HG02610 (cell line): ENCODE measurements around the gene SOX30.
"Not testable (repeated sequence)": the region's sequence is repeated elsewhere in the genome, so short reads cannot be mapped to it uniquely, and the experiment has no call there.

Source experiments
- ATAC-seq: cut with Tn5 transposase; IDR thresholded peaks from one replicate; pipeline ENCODE4 v1.9.1; 2021; ENCODE audit warnings: mild to moderate bottlenecking, moderate library complexity; ENCODE audit not compliant: unreplicated experiment

The SOX30 gene

GRCh38 chr5:157652377-157652692, at the start of gene SOX30:
Gene SOX30 (minus strand): TSS chr5:157652438. CDS start chr5:157652078, 360 bp downstream.
- ATAC-seq = no peak

DNA sequence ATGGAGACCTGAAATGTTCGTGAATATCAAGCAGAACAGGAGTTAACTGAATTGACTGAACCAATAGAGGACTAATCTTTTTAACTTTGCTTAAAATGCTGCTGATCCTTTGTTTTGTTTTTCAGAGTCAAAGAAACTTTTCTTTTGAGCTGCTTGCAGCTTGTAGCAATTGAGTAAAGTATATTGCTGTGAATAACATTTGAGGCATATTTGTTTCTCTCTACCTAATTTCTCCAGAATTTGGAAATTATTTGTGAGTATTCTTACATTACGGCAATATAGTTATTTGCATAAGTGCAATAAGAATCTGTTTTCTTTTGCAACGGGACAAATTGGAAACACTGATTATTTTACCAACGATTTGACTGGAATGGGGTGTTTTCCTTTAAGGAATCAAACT, 46.4 kb upstream of the SOX30 start:
- not testable (repeated sequence) for ATAC-seq

DNA sequence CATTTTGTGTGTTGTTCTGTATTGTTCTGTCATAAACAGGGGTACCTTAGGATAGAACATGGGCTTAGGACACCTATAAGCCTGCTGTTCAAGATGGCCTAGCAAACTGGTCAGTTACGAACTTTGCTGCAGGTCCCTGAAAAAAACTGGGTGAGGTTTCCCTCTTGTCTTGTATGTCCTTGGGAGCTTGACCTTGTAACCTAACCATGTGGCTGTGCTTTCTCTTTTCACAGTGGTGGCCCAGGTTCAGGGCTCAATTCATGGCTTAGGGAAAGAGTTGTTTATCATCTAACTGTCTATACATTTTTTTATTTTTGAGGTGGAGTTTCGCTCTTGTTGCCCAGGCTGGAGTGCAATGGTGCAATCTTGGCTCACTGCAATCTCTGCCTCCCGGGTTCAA, 43.9 kb upstream of the SOX30 start:
- not testable (repeated sequence) for ATAC-seq

DNA sequence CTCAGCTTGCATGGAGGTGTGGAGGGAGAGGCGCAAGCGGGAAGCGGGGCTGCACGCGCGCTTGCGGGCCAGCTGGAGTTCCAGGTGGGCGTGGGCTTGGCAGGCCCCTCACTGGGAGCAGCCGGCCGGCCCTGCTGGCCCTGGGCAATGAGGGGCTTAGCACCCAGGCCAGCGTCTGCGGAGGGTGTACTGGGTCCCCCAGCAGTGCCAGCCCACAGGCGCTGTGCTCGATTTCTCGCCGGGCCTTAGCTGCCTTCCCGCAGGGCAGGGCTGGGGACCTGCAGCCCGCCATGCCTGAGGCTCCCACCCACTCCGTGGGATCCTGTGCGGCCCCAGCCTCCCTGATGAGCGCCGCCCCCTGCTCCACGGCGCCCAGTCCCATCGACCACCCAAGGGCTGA, 41.6 kb upstream of the SOX30 start:
- ATAC-seq = not testable (repeated sequence)

- ATAC-seq = no peak
Measured at GRCh38 chr5:157690690-157691433, 38.6 kb upstream of the SOX30 start.

DNA sequence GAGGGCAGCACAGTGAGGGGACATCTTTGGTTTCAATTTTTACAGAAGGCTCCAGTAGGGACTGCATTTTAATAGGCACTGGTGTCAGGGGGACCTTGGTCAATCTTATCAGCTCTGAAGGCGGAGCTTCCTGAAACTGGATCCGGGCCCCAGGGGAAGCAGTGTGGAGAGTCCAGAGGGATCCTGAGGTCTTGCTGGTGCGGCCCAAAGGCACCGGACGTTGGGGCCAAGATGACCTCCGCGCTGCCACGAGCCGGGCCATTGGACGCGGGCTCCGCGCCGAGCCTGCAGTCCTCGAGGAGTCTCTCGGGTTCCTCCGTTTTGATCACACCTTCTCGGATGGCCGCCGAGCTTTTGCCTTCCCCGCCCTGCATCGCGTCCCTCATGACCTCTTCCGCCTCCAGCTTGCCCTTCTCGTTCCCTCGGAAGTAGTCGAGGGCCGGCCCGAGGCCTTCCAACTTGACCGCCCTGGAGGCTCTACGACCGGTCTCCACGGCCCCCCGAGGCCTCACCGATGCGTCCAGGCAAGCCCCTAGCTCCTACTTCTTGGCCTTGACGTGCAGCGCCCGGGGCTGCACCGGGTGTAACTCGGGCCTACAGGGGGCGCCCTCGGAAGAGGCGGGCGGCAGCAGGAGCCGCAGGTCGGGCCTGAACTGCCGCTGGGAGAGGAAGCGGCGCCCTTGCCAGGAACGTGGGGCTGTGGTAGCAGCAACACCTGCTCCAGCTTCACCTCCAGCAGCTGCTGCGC, 37.9 kb upstream of the SOX30 start:
- ATAC-seq = peak; percentile 69

DNA sequence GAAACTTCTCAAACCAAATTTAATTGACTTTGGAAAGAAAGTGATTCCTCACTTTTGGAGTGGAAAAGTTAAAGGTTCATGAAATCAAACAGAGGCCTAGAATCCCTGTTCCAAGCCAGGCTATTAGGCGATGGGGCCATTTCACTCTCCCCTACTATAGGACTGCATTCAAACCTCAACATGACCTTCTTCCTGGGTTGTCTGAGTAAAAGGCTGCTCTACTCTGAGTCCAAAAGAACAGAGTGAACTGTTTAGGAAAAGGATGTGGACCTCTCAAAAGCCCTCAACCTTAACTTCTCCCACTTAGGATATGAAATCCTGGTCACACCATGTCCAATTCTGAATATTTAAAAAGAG, 34.9 kb upstream of the SOX30 start:
- ATAC-seq = no peak

DNA sequence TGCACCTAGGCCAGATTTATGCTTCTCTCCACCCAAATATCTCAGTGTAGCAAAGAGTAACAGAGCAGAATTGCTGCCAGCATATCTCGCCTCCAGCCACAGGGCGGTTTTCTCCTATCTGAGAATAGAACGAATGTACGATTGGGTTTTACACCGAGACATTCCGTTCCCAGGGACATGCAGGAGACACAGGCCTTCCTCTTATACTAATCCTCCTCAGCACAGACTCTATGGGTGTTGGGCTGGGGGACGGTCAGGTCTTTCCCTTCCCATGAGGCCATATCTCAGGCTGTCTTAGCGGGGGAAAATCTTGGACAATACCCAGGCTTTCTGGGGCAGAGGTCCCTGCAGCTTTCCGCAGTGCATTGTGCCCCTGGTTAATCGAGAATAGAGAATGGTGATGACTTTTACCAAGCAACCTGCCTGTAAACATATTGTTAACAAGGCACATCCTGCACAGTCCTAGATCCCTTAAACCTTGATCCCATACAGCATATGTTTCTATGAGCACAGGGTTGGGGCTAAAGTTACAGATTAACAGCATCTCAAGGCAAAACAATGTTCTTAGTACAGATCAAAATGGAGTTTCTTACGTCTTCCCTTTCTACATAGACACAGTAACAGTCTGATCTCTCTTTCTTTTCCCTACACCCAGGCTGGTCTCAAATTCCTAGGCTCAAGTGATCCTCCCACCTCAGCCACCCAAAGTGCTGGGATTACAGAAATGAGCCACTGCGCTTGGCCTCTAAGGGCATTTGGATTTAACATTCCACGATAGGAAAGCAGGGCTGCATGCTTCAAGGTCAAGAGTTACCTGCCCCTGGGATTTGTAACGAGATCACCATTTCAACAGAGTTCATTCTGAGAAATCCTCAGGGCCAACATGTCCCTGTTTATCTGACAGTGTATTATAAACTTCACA, 34.3 kb upstream of the SOX30 start:
- ATAC-seq = not testable (repeated sequence)

DNA sequence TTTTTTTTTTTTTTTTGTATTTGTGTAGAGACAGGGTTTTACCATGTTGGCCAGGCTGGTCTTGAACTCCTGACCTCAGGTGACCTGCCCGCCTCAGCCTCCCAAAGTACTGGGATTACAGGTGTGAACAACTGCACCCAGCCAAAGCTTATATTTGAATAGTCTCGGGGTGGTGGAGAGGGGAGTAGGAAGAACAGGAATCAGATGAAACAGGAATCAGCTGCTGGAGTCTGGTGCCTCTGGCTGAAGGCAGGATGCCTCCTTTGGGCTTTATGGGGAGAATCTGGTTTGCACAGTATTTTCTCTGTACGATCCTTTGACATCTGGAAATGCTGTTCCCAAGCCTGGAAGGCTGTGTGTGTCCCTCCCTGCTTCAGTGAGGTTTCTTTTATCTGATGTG, 30.0 kb upstream of the SOX30 start:
- no peak for ATAC-seq

DNA sequence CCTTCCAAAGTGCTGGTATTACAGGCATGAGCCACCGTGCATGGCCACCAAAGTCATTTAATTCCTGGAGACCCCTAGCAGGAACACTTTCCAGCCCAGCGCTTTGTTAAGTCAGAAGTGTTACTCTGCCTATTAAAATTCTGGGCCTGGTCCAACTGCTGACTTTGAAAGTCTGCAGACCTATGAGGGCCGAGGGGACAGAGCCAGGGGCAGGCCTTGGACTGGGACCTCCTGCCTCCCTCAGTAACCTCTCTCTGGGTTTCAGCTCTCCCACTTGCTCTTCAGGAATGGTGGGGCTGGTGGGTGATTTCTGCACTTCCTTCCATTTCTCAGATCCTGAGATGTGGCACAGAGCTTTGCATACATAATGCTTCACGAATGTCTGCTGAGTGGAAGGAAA, 28.8 kb upstream of the SOX30 start:
- ATAC-seq = no peak

- ATAC-seq = no peak
Measured at GRCh38 chr5:157680239-157680638, 28.0 kb upstream of the SOX30 start.

DNA sequence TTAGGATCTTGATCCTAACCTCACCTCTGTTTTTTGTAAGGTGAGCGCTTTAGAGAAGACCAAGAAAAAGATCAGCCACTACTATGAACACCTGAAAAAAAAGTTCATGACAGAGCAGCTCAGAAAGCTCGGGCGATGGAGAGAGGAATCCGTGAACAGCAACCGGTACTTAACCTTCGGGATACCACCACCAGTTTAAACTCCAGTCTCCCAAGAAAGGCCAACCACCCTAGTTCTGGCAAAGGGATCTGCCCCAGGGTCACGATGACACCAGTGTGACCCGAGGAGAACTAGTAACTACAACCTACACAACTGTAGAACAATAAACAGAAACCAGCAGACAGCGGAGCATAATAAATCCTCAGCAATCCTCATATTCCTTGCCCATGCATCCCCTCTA, 27.6 kb upstream of the SOX30 start:
- no peak for ATAC-seq

- no peak for ATAC-seq
Measured at GRCh38 chr5:157677931-157678330, 25.7 kb upstream of the SOX30 start.

DNA sequence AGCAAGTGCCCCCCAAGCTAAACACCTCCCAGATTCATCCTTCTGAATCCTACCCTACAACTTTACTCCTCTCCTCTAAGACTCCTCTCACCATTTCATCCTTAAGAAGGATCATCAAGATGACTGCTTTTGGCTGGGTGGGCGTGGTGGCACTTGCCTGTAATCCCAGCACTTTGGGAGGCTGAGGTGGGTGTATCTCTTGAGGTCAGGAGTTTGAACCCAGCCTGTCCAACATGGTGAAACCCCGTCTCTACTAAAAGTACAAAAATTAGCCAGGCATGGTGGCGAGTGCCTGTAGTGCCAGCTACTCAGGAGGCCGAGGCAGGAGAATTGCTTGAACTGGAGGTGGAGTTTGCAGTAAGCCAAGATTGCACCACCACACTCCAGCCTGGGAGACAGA, 22.1 kb upstream of the SOX30 start:
- ATAC-seq = not testable (repeated sequence)

GRCh38 chr5:157672976-157673375, 20.7 kb upstream of the SOX30 start:
- no peak for ATAC-seq

DNA sequence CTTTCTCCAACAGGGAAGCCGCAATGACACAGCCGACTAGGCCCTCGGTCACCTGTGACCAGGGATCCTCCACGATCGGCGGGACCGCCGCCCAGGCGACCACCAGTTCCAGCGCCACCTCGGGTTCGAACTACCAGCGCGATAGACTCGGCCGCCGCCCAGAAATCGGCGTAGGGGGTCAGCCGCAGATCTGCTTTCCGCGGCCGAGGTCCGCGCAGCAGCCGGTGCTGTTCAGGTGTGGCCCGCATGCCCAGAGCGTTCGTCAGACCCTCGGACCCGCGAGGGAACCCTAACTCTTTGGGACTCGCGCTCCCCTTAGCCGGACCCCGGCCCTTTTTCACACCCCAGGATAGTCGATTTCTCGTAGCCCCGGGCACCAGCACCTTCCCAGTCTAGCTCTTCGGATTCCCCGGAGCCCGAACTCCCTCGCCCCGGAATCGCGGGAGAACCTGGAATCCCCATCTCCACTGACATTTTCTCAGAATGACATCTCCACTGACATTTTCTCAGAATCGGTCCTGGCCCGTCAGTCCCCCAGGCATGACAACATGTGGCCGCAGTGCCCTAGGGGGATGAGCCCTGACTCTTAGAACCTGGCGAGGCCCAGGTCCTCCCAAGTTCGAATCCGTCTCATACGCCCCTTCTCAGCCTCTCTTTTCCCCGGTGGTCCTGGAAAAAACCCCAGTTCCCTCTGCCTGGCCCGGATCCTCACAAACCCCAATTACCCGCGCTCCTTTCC, 19.5 kb upstream of the SOX30 start:
- ATAC-seq = no peak

- no peak for ATAC-seq
Measured at GRCh38 chr5:157670662-157671591, 18.7 kb upstream of the SOX30 start, which contains the start of gene C5orf52. Gene C5orf52 (plus strand): TSS chr5:157671533. CDS start chr5:157671615, 82 bp downstream.

DNA sequence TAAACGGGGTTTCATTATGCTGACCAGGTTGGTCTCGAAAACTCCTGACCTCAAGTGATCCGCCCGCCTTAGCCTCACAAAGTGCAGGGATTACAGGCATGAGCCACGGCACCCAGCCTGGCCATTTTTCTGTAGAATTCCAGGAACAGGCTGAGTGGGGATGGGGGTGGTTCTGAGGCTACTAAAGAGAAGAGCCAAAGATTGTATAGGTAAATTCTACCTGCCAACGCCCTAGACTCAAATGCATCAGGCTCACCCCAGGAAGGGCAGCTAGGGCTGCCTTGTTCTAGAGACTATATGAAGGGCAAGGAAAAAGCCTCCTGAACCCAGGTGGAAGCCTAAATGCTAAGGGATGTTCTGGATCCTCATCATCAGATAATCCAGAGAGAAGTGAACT, 17.5 kb upstream of the SOX30 start:
- no peak for ATAC-seq

GRCh38 chr5:157668356-157668755, 16.1 kb upstream of the SOX30 start:
- ATAC-seq = no peak
